Measurements from ENCODE around the gene MEGF9.
"Not testable (repeated sequence)": the region's sequence is repeated elsewhere in the genome, so short reads cannot be mapped to it uniquely, and the experiment has no call there.

The MEGF9 gene

DNA sequence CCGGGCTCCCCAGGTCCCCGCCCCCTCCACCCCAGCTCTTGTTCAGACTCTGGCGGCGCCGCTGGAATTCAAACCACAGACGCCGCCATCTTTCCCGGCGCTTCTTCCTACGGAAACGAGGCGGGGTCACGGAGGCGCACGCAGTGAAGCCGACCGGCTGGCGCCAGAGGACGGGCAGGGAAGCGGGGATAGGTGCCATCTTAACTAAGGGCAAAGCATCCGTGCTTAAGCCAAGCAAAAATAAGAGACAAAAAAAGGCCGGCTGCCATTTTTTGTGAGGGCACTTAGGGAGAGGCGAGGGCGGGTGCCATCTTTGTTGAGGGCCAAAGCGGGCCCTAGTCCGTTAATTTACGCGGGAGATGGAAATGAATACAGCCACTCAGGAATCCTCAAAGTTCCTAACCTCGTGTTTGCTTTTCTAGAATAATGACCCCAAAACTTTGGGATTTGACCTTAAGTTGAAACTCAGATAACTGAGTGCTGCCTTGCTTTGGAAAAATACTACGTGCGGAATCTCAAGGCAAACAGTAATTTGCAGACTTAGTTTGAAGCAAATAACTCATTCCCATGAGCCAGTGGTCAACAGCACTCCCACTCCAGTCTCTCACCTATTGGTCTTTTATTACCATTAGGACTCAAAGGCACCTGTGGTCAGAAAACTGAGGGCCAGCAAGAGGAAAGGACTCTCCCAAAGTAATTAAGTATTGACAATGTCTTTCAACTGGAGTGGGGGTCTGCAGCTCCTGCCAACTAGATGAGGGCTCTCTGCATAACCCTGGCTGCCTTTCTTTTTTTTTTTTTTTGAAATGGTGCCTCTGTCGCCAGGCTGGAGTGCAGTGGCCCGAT is 134.0 kb downstream of the MEGF9 start, which contains the start of gene CDK5RAP2:
Gene CDK5RAP2 (minus strand): TSS at position 117 of the 846 bp plus-strand sequence. CDS start 189 bp downstream, outside the sequence.
- in situ Hi-C loops (cut with HindIII; ENCODE audit: low sequenced_read_pairs): loop anchor here (5.0 kb wide), 1 partner anchor 48 kb away; no protein-coding TSS in a partner anchor

DNA sequence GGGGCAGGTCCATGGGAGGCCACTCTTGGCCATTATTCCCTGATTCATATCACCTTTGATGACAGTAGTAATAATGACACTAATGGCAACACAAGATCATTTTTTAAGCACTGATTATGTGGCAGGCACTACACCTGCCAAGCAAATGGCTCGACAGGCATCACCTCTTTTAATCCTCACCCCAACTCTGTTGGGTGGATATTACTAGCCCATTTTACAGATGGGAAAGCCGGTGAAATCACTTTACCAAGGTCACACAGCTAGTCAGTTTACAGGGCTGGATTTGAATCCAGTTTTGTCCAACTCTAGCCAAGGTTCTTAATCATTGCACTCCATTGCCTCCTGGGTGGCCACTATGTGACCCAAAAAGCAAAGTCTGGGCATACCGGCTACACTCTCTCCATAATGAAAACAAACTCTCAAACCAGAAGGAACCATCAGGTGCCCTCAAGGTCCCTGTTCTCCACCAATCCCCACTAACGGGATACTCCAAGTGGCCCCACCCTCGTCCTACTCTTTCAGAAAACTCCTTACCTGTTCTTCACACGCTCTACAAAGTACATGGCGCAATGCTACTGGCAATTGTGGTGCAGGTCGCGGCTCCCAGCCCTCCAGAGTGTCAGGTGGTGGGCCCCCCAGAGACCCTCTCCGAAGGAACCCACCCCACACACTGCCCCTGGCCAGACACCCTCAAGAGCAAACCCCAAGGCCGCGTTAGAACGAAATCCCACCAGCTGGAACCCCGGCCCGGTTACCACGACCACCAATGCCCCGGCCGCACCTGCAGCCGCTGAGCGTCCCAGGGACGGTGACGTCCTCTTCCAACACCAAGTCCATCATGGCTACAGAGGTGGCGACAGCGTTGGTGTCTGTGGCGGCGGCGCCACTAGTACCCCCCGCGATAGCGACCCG is 134.9 kb downstream of the MEGF9 start:
- in situ Hi-C loops (cut with HindIII; ENCODE audit: low sequenced_read_pairs): loop anchor here (5.0 kb wide), 1 partner anchor 47 kb away; no protein-coding TSS in a partner anchor

DNA sequence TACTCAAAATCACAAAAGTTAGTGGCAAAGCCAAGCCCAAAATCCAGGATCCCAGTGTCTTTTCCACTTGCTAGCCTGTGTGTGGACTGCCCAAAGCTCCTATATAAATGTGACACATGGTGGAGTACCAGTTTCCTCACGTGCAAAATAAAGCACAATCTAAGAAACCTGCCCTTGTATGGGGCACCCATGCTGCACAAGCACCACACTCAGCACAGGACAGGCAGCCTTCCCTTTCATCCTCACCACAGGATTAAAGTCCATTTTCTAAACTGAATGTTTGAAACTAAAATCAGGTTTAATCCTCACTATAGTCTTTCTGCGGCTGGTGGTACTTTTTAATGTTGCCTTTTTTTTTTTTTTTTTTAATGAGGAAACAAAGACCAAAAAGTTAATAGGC is 139.8 kb downstream of the MEGF9 start:
- in situ Hi-C loops (cut with HindIII; ENCODE audit: low sequenced_read_pairs): no loop called here

DNA sequence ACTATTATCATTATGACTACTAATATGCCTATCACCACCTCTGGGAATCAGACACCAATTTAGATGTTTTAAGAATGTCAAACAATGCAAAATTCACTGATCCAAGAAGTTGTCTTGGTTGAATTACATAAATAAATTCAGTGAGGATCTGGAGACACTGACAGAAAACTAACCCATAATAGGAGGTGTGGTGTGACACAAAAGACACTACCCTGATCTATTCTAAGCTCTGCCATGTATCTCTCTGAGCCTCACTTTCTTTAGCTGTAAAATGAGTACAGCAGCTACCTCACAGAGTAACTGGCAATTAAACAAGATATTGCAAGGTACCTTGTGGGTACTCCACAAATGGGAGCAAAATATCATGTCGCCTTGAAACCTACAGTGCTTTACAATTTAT is 141.8 kb downstream of the MEGF9 start:
- in situ Hi-C loops (cut with HindIII; ENCODE audit: low sequenced_read_pairs): no loop called here

DNA sequence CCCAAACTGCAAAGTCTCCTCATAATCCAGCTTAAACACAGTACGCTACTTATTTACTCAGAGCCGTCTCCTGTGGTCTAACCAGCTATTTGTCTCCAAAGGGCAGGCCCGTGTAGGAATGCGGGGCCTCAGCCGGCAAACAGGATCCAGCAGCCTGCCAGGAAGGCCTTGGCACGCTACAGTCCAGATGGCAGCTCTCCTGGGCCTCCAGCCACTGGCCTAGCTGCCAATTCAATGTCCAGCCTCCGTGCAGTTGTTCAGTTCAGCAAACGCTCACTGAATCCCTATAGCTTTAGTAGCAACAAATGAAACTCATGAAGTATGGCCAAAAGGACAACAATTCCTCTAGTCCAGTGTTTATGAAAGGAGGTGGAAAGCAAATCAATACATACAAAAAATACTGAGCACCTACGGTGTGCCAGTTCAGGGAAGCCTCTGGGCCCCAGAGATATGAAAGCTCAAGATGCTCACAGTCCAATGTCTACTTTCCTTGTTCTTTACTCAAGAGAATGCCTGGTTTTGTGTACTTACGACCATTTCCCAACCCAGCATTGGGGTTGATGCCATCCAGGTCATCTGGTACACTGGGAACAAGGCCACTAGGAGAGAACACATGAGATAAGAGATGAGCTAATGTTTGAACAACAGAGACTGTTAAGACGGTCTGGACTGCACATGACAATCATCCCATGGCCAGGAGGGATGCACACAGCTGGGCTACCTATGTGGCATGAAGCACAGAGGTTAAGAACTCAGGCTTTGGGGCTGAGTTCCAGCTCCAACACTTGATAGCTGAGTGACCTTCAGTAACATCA is 142.6 kb downstream of the MEGF9 start:
- in situ Hi-C loops (cut with HindIII; ENCODE audit: low sequenced_read_pairs): no loop called here

DNA sequence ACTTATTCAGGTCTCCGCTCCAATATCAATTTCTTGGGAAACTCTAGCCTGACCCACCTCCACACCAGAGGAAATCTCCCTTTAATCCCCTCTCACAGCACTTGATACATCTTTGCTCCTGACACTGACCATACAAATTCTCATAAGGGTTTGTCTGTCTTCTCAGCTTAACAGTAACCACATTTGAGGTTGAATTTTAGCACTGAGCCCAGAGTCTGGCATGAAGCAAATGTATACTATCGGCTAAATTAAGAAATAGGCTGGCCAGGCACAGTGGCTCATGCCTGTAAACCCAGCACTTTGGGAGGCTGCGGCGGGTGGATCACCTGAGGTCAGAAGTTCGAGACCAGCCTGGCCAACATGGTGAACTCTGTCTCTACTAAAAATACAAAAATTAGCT is 144.0 kb downstream of the MEGF9 start:
- in situ Hi-C loops (cut with HindIII; ENCODE audit: low sequenced_read_pairs): no loop called here

DNA sequence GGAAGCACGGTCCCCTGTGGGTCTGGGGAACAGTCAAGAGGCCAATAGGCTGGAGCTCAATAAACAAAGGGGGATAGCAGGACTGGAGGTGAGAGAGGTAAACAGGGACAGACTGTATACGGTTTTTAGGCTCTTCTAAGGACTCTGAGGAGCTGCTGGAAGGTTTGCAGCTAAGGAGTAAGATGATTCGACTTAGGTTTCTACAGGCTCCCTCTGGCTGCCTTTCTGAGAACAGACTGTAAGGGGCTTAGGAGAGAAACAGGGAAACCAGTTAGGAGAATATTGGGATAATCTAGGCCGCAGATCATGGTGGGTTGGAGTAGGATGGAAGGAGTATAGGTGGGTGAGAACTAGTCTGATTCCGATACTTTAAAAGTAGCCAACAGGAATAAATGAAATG is 144.7 kb downstream of the MEGF9 start:
- in situ Hi-C loops (cut with HindIII; ENCODE audit: low sequenced_read_pairs): no loop called here

DNA sequence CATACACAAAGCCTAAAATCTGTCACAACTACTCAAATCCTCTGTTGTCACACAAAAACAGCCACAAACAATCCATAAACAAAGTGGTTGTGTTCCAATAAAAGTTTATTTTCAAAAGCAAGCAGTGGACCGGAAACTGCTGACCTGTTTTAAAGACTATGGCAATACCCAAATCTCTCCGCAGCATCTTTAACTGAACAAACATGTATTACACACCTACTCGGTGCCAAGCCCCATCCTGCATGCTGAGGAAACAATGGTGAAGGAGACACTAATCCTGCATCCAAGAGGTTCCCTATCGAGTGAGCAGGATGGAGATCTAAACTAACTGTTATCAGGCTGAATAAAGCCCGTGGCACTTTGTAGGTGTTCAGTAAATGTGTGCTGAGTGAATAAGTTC is 145.5 kb downstream of the MEGF9 start:
- in situ Hi-C loops (cut with HindIII; ENCODE audit: low sequenced_read_pairs): no loop called here

DNA sequence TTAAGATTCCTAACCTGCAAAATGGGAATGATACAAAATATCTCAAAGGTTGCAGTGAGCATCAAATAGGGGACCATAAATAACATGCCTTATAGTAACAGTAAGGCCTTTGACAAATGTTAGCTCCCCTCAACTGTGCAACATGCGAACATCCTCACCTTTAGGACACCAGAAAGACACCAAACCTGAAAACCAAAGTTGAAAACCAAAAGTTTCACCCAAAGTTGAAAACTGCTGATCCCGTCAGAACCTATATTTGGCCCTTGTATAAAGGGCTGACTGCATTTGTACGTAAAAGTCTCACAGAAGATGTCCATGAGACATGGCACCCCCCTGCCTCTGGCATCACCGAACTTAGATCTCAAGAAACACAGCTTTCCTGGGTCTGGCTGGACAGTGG is 146.4 kb downstream of the MEGF9 start:
- in situ Hi-C loops (cut with HindIII; ENCODE audit: low sequenced_read_pairs): no loop called here

DNA sequence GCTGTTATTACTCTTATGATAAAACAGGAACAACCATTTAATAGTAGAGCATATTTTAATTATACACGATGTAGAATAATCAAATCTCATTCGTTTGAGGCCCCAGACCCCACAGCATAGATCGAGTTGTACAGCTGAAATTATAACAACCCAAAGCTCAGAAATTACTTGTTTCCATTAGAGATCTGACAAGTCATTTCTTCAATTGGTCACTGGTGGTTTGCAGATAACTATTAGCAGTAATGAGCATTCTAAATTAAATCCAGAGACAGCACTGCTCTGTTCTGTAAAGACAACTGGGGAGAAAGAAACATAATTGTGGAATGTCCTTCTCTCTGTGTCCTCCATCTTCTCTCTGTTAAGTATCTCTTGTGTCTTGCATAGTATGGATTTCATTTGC is 147.2 kb downstream of the MEGF9 start:
- in situ Hi-C loops (cut with HindIII; ENCODE audit: low sequenced_read_pairs): no loop called here

DNA sequence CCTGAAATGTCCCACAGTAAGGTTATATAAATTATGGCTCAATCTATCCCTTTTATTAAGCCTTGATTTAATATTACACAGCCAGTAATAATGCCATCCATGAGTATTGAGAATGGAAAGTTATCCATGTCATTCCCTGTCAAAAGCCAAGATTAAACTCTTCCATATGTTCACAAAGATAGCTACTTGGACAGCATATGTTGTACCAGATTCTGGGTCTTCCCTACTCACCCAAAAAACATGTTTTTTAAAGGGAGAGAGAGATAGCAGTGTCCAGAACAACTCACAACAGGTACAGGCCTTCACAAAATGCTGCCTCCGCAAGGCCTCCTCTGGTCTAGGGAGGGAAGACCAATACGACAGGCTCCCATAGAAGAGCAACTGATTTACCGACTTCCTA is 149.7 kb downstream of the MEGF9 start:
- in situ Hi-C loops (cut with HindIII; ENCODE audit: low sequenced_read_pairs): no loop called here

DNA sequence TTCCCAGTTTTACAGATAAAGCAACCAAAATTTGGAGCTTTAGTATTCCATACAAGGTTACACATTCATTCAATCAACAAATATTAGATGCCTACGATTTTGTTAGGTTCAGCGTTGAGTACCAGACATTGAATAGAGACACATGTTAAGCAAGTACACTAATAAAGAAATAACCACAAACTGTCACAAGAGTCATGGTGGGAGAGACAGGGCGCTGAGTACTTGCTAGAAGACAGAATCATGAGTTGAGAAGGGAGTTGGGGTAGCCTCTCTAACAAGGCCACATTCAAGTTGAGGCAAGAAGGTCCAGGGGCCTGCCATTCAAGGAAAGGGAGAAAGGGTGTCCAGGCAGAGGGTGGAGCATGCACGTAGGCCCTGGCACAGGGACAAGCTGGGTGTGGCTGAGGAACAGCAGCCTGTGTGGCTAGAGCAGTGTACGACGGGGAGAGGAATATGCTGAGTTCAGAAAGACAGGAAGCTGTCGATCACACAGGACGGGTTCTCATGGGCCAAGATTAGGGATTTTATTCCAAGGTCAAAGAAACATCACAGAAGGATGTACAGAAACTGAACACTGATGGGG is 151.3 kb downstream of the MEGF9 start:
- in situ Hi-C loops (cut with HindIII; ENCODE audit: low sequenced_read_pairs): no loop called here

DNA sequence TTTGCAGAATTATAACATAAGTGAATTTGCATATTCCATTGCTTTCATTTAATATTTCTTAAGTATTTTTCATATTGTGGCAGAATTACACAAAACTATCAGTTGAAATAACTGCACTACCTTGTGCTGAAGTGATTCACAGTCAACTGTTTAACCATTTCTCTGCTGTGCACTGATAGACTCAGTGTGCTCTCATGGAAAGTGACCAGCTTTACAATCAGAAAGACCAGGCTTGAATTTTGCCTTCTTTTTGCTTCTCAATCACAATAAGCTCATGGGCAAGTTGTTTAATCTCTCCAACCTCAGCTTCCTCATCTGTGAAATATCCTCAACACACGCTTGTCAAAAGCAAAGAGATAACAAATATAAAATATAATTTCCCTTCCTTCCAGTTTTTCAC is 152.6 kb downstream of the MEGF9 start:
- in situ Hi-C loops (cut with HindIII; ENCODE audit: low sequenced_read_pairs): no loop called here

DNA sequence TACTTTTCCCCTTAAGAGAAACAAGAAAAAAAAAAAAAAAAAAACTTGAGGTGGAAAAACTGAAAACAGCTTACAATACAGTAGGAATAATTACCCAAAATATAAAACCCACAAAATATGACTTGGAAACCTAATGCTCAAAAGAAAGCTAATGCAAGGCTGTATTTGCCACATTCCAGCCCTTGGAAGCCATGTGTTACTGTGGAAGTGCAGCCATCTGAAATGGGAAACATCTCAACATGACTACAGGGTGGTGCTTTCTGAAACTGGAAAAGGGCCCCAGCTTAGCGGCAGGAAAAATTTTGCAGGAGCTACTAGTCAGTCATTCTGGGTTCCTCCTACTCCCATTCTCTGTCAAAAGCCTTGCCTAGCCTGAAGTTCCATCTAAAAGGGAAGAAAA is 154.7 kb downstream of the MEGF9 start:
- in situ Hi-C loops (cut with HindIII; ENCODE audit: low sequenced_read_pairs): no loop called here

DNA sequence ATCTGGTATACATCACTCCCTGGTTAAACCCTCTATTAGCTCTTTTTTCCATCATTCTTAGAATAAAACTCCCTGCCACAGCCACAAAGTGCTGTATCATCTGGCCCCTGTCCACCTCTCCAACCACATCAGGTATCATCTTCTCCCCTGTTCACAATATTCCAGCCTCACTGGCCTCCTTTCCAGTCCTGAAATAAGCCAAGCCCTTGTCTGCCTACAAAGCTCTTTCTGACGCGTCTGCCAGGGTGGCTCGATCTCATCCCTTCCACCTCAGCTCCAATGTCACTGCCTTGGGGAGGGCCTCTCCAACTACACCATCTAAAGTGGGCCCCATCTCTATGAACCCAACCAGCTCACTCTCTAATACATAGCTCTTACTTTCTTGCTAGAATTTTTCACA is 155.8 kb downstream of the MEGF9 start:
- in situ Hi-C loops (cut with HindIII; ENCODE audit: low sequenced_read_pairs): no loop called here

DNA sequence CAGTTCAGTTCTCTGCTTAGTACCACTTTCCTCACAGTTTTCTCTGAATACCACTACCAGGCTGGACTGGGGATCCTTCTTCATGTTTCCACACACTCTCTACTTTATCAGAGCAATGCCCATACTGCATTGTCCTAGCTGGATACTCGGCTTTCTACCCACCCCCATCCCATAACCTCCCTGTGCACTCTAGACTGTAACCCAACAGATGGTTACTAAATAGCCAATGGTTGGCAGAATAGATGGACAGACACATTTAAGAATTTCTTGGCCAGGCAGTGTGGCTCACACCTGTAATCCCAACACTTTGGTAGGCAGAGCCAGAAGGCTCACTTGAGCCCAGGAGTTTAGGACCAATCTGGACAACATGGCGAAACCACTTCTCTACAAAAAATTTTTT is 157.1 kb downstream of the MEGF9 start:
- in situ Hi-C loops (cut with HindIII; ENCODE audit: low sequenced_read_pairs): no loop called here

DNA sequence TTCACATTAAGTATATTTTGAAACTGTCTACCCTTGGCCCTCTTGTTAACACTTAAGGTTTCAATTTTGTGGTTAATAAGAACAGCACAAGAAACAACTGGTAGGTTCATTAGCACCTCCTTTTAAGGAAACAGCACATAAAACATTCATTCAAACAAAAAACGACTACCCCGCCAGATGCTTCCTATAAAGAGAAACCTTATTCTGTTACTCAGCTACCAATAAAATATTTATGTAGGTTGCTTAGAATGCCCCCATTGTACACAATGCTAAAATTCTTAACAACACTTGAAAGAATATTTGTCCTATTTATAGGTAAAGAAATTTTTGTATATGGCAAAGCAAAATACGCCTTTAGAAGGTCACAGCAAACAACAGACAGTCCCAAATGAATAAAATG is 157.5 kb downstream of the MEGF9 start:
- in situ Hi-C loops (cut with HindIII; ENCODE audit: low sequenced_read_pairs): no loop called here

DNA sequence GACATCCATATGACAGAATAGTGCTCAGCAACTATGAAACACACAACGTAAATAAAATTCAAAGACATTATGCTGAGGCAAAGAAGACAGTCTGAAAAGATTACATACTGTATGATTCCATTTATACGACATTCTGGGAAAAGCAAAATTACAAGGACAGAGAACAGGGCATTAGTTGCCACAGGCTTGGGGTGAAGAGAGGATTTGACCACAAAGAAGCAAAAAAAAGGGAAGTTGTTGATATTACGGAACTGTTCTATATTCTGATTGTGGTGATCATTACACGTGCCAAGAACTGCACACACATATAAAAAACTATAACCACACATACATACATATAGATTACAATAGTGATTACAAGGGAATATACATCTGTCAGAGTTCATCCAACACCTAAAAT is 158.4 kb downstream of the MEGF9 start:
- in situ Hi-C loops (cut with HindIII; ENCODE audit: low sequenced_read_pairs): no loop called here

DNA sequence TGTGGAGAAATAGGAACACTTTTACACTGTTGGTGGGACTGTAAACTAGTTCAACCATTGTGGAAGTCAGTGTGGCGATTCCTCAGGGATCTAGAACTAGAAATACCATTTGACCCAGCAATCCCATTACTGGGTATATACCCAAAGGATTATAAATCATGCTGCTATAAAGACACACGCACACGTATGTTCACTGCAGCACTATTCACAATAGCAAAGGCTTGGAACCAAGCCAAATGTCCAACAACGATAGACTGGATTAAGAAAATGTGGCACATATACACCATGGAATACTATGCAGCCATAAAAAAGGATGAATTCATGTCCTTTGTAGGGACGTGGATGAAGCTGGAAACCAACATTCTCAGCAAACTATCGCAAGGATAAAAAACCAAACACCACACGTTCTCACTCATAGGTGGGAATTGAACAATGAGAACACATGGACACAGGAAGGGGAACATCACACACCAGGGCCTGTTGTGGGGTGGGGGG is 162.0 kb downstream of the MEGF9 start:
- in situ Hi-C loops (cut with HindIII; ENCODE audit: low sequenced_read_pairs): not testable (repeated sequence)
